HepG2 (cell line): ENCODE data around the gene STRN3. TPM values are rescaled to one million over a fixed set of nuclear protein-coding genes. Genes with fewer than 3 reads are reported as not detected.

ENCODE experiments used
- ATRX ChIP-seq: sonication (generic); formaldehyde crosslinking; IDR thresholded peaks from 2 replicates; pipeline ENCODE4 v1.4.0; 2020; ENCODE audit warnings: missing genetic modification reagents, borderline replicate concordance
- IRX3 ChIP-seq: sonication (generic); formaldehyde crosslinking; IDR thresholded peaks from 2 replicates; pipeline ENCODE4 v1.8.1; 2023; ENCODE audit warnings: mild to moderate bottlenecking, low read depth, missing genetic modification reagents, borderline replicate concordance
- KLF9 ChIP-seq: IDR thresholded peaks from 2 replicates; pipeline ENCODE4 v1.6.1; 2016; ENCODE audit warnings: low read depth
- MXD4 ChIP-seq: IDR thresholded peaks from 2 replicates; pipeline ENCODE4 v1.6.1; 2016; ENCODE audit warnings: mild to moderate bottlenecking, missing biosample characterization, missing genetic modification reagents
- NAIF1 ChIP-seq: sonication (generic); formaldehyde crosslinking; IDR thresholded peaks from 2 replicates; pipeline ENCODE4 v1.5.0; 2020; ENCODE audit warnings: mild to moderate bottlenecking, missing genetic modification reagents, borderline replicate concordance
- NFKB2 ChIP-seq: sonication (generic); formaldehyde crosslinking; IDR thresholded peaks from 2 replicates; pipeline ENCODE4 v1.4.0; 2020; ENCODE audit warnings: missing genetic modification reagents, borderline replicate concordance
- SALL2 ChIP-seq: sonication (generic); formaldehyde crosslinking; IDR thresholded peaks from 2 replicates; pipeline ENCODE4 v1.8.1; 2023; ENCODE audit warnings: mild to moderate bottlenecking, missing genetic modification reagents, inconsistent platforms
- SCMH1 ChIP-seq: sonication (generic); formaldehyde crosslinking; IDR thresholded peaks from 2 replicates; pipeline ENCODE4 v1.9.0; 2021; ENCODE audit warnings: missing genetic modification reagents, mild to moderate bottlenecking, borderline replicate concordance
- SMC3 ChIP-seq: IDR thresholded peaks from 2 replicates; pipeline ENCODE4 v1.6.1; 2011; ENCODE audit warnings: low read length, improper control_type of control experiment
- TAF1 ChIP-seq: sonication (generic); formaldehyde crosslinking; IDR thresholded peaks from 2 replicates; pipeline ENCODE4 v1.4.0; 2020; ENCODE audit warnings: missing genetic modification reagents
- ZKSCAN1 ChIP-seq: fragments of 150-350 bp; IDR thresholded peaks from 2 replicates; pipeline ENCODE4 v1.6.1; 2014; ENCODE audit warnings: low read length
- ZNF143 ChIP-seq: sonication (generic); formaldehyde crosslinking; IDR thresholded peaks from 2 replicates; pipeline ENCODE4 v1.4.0; 2020; ENCODE audit warnings: missing genetic modification reagents
- ZNF225 ChIP-seq: sonication (generic); formaldehyde crosslinking; IDR thresholded peaks from 2 replicates; pipeline ENCODE4 v1.4.0; 2020; ENCODE audit warnings: mild to moderate bottlenecking, missing genetic modification reagents
- ZNF282 ChIP-seq: fragments of 450-650 bp; IDR thresholded peaks from 2 replicates; pipeline ENCODE4 v1.6.1; 2018; ENCODE audit not compliant: partially characterized antibody
- ZNF331 ChIP-seq: sonication (generic); formaldehyde crosslinking; IDR thresholded peaks from 2 replicates; pipeline ENCODE4 v1.4.0; 2020; ENCODE audit warnings: missing genetic modification reagents
- ZNF382 ChIP-seq: sonication (generic); formaldehyde crosslinking; IDR thresholded peaks from 2 replicates; pipeline ENCODE4 v1.5.0; 2020; ENCODE audit warnings: missing genetic modification reagents, mild to moderate bottlenecking, borderline replicate concordance
- ZNF567 ChIP-seq: sonication (generic); formaldehyde crosslinking; IDR thresholded peaks from 2 replicates; pipeline ENCODE4 v1.8.1; 2023; ENCODE audit warnings: mild to moderate bottlenecking, missing genetic modification reagents, borderline replicate concordance
- ZNF607 ChIP-seq: sonication (generic); formaldehyde crosslinking; IDR thresholded peaks from 2 replicates; pipeline ENCODE4 v1.5.1; 2020; ENCODE audit warnings: missing genetic modification reagents, mild to moderate bottlenecking, borderline replicate concordance
- ZNF761 ChIP-seq: sonication (generic); formaldehyde crosslinking; conservative IDR thresholded peaks from 2 replicates; pipeline ENCODE4 v1.4.0; 2020; ENCODE audit warnings: mild to moderate bottlenecking, missing genetic modification reagents
- ZNF841 ChIP-seq: sonication (generic); formaldehyde crosslinking; IDR thresholded peaks from 2 replicates; pipeline ENCODE4 v1.8.1; 2023; ENCODE audit warnings: missing genetic modification reagents, borderline replicate concordance
- polyA plus RNA-seq, 8 experiments: library from polyadenylated mRNA; depleted of rRNA in 3 of 8; stranded (reverse) in 7 of 8; unstranded in 1 of 8; fragments of >200 nt; fragmentation: Illumina TruSeq in 4 of 8; extraction: Trizol in 4 of 8; gene quantifications; 2 replicates each; pipeline versions ENCODE4 v1.2.1 to v1.2.3, GENCODE V29; 2011 to 2016; ENCODE audit warnings: low read depth in 4 of 8, missing spikeins in 1 of 8, mixed read lengths in 1 of 8; ENCODE audit not compliant: insufficient read depth in 1 of 8
- total RNA-seq, 5 experiments: library from RNA; depleted of rRNA; stranded (reverse); fragments of >200 nt; fragmentation: Illumina TruSeq; extraction: Trizol; gene quantifications; 2 replicates each; pipeline ENCODE4 v1.2.3, GENCODE V29; 2016; ENCODE audit warnings: low read depth in 1 of 5
- TF ChIP-seq, protein P1 (sequence below): sonication (generic); formaldehyde crosslinking; IDR thresholded peaks from 2 replicates; pipeline ENCODE4 v1.4.0; 2020; ENCODE audit warnings: missing genetic modification reagents
- TF ChIP-seq, protein P2 (sequence below): sonication (generic); formaldehyde crosslinking; IDR thresholded peaks from 2 replicates; pipeline ENCODE4 v1.9.0; 2021; ENCODE audit warnings: missing genetic modification reagents, borderline replicate concordance
- TF ChIP-seq, protein P3 (sequence below): IDR thresholded peaks from 2 replicates; pipeline ENCODE4 v1.6.1; 2018; ENCODE audit warnings: missing genetic modification reagents, mild to moderate bottlenecking, missing compliant biosample characterization
- TF ChIP-seq, protein P4 (sequence below): sonication (generic); formaldehyde crosslinking; IDR thresholded peaks from 2 replicates; pipeline ENCODE4 v1.4.0; 2020; ENCODE audit warnings: mild to moderate bottlenecking, missing genetic modification reagents
- TF ChIP-seq, protein P5 (sequence below): IDR thresholded peaks from 2 replicates; pipeline ENCODE4 v1.4.0; 2020; ENCODE audit warnings: mild to moderate bottlenecking, missing genetic modification reagents

The STRN3 gene
- total and polyA plus RNA-seq, 2 of the 13 experiments (the other 11 are each of a cell fraction or from before 2014, with no cell fraction given), result 49.4 to 123 TPM

DNA sequence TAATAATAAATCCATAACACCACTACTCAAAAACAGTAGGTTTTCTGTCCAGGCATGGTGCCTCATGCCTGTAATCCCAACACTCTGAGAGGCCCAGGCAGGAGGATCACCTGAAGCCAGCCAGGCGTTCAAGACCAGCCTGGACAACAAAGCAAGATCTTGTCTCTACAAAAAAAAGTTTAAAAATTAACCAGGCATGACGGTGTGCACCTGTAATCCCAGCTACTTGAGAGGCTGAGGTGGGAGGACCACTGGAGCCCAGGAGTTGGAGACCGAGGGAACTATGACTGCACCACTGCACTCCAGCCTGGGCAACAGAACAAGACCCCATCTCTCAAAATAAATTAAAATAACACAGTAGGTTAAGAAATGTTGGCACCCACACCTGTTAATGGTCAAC, 45.2 kb downstream of the STRN3 start (continued):
- TF ChIP-seq IRX3 (CRISPR knock-in tag) (no peak), SCMH1 (CRISPR knock-in tag) (no peak), ZKSCAN1 (no peak), ZNF761 (CRISPR knock-in tag) (no peak), ZNF225 (CRISPR knock-in tag) (no peak), ZNF143 (CRISPR knock-in tag) (no peak), ATRX (CRISPR knock-in tag) (no peak), KLF9 (CRISPR knock-in tag) (no peak), SMC3 (no peak), ZNF331 (CRISPR knock-in tag) (peak; percentile 18; the same call in 1 of the 2 replicates), ZNF567 (CRISPR knock-in tag) (no peak), ZNF282 (no peak), NAIF1 (CRISPR knock-in tag) (no peak), SALL2 (CRISPR knock-in tag) (no peak), ZNF382 (CRISPR knock-in tag) (no peak), MXD4 (CRISPR knock-in tag) (no peak), ZNF841 (no peak), ZNF607 (no peak), NFKB2 (CRISPR knock-in tag) (no peak), TAF1 (CRISPR knock-in tag) (no peak)
- TF ChIP-seq, protein P1, sequence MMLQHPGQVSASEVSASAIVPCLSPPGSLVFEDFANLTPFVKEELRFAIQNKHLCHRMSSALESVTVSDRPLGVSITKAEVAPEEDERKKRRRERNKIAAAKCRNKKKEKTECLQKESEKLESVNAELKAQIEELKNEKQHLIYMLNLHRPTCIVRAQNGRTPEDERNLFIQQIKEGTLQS, result no peak
- TF ChIP-seq, protein P2, sequence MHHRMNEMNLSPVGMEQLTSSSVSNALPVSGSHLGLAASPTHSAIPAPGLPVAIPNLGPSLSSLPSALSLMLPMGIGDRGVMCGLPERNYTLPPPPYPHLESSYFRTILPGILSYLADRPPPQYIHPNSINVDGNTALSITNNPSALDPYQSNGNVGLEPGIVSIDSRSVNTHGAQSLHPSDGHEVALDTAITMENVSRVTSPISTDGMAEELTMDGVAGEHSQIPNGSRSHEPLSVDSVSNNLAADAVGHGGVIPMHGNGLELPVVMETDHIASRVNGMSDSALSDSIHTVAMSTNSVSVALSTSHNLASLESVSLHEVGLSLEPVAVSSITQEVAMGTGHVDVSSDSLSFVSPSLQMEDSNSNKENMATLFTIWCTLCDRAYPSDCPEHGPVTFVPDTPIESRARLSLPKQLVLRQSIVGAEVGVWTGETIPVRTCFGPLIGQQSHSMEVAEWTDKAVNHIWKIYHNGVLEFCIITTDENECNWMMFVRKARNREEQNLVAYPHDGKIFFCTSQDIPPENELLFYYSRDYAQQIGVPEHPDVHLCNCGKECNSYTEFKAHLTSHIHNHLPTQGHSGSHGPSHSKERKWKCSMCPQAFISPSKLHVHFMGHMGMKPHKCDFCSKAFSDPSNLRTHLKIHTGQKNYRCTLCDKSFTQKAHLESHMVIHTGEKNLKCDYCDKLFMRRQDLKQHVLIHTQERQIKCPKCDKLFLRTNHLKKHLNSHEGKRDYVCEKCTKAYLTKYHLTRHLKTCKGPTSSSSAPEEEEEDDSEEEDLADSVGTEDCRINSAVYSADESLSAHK, result no peak
- TF ChIP-seq, protein P3, sequence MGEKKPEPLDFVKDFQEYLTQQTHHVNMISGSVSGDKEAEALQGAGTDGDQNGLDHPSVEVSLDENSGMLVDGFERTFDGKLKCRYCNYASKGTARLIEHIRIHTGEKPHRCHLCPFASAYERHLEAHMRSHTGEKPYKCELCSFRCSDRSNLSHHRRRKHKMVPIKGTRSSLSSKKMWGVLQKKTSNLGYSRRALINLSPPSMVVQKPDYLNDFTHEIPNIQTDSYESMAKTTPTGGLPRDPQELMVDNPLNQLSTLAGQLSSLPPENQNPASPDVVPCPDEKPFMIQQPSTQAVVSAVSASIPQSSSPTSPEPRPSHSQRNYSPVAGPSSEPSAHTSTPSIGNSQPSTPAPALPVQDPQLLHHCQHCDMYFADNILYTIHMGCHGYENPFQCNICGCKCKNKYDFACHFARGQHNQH, result peak; percentile 11; the same call in 1 of the 2 replicates
- TF ChIP-seq, protein P4, sequence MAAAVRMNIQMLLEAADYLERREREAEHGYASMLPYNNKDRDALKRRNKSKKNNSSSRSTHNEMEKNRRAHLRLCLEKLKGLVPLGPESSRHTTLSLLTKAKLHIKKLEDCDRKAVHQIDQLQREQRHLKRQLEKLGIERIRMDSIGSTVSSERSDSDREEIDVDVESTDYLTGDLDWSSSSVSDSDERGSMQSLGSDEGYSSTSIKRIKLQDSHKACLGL (CRISPR knock-in tag), result no peak
- TF ChIP-seq, protein P5, sequence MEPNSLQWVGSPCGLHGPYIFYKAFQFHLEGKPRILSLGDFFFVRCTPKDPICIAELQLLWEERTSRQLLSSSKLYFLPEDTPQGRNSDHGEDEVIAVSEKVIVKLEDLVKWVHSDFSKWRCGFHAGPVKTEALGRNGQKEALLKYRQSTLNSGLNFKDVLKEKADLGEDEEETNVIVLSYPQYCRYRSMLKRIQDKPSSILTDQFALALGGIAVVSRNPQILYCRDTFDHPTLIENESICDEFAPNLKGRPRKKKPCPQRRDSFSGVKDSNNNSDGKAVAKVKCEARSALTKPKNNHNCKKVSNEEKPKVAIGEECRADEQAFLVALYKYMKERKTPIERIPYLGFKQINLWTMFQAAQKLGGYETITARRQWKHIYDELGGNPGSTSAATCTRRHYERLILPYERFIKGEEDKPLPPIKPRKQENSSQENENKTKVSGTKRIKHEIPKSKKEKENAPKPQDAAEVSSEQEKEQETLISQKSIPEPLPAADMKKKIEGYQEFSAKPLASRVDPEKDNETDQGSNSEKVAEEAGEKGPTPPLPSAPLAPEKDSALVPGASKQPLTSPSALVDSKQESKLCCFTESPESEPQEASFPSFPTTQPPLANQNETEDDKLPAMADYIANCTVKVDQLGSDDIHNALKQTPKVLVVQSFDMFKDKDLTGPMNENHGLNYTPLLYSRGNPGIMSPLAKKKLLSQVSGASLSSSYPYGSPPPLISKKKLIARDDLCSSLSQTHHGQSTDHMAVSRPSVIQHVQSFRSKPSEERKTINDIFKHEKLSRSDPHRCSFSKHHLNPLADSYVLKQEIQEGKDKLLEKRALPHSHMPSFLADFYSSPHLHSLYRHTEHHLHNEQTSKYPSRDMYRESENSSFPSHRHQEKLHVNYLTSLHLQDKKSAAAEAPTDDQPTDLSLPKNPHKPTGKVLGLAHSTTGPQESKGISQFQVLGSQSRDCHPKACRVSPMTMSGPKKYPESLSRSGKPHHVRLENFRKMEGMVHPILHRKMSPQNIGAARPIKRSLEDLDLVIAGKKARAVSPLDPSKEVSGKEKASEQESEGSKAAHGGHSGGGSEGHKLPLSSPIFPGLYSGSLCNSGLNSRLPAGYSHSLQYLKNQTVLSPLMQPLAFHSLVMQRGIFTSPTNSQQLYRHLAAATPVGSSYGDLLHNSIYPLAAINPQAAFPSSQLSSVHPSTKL, result 0 out of 2 replicates have a peak, but pooled peaks have one; percentile 17
